HCT116 (cell line): ENCODE results near the gene MLEC. TPM values are rescaled to one million over a fixed set of nuclear protein-coding genes. Genes with fewer than 3 reads are reported as not detected.

Experiments used
- ATAC-seq: fragments of 200-7000 bp; cut with Tn5 transposase; 2 replicates; pipeline ENCODE4 v1.9.1; 2020; ENCODE audit warnings: mild to moderate bottlenecking, moderate library complexity
- BruUV-seq: library from RNA; stranded (reverse); fragments of 400-500 nt; replicated peaks from 2 replicates; lab custom pipeline; 2021; lab: Mats Ljungman, UMichigan
- CTCF ChIA-PET: fragments of 300-600 bp; sonication (Branson Sonifier 250); formaldehyde crosslinking; loops from one replicate; lab custom pipeline; 2021; ENCODE audit warnings: antibody characterized with exemption; lab: Charles Lee
- POLR2A ChIA-PET: fragments of 300-600, 350-600 bp; sonication (Branson Sonifier 250); formaldehyde crosslinking; loops from one replicate; lab custom pipeline; 2021; ENCODE audit warnings: antibody characterized with exemption; lab: Charles Lee
- RAD21 ChIA-PET, 2 experiments: fragments of 300-600 bp; sonication (Branson Sonifier 250); formaldehyde crosslinking; loops; one replicate each; lab custom pipeline; 2023; ENCODE audit warnings: low total read pairs in 2 of 2; ENCODE audit not compliant: uncharacterized antibody in 2 of 2, unreplicated experiment in 2 of 2, low non-redundant PET in 1 of 2; lab: Charles Lee
- DNase-seq: peaks from one replicate; pipeline ENCODE4 v3.0.0-alpha.2; 2010; ENCODE audit warnings: low read depth, low spot score
- H2AFZ ChIP-seq: fragments of 200-600 bp; shearing (Covaris generic), sonication (generic); 2 replicates; pipeline ENCODE4 v1.6.1; 2017; ENCODE audit warnings: low read depth, mixed run types, mixed read lengths, antibody characterized with exemption, low read length; ENCODE audit not compliant: poor library complexity, severe bottlenecking
- H3K27ac ChIP-seq: 2 replicates; pipeline ENCODE4 v1.5.1; 2012; ENCODE audit warnings: low read depth, low read length
- H3K27me3 ChIP-seq: fragments of 200-600 bp; sonication (generic); 2 replicates; pipeline ENCODE4 v1.6.1; 2016; ENCODE audit warnings: mixed run types, low read length, mixed read lengths; ENCODE audit not compliant: insufficient read depth
- H3K36me3 ChIP-seq, 2 experiments: fragments of 200-500 bp in 1 of 2; fragments of 200-600 bp in 1 of 2; sonication (Bioruptor generic) in 1 of 2; sonication (generic) in 1 of 2; 2 replicates each; pipeline versions ENCODE4 v1.5.1 to v1.6.1; 2014 to 2016; ENCODE audit warnings: low read length in 2 of 2, inconsistent platforms in 1 of 2, mixed read lengths in 1 of 2, mixed run types in 1 of 2; ENCODE audit not compliant: insufficient read depth in 2 of 2, control insufficient read depth in 1 of 2
- H3K4me1 ChIP-seq, 2 experiments: fragments of 200-600 bp in 1 of 2; sonication (generic) in 1 of 2; 2 replicates each; pipeline versions ENCODE4 v1.5.1 to v1.6.1; 2012 to 2017; ENCODE audit warnings: low read length in 2 of 2, inconsistent platforms in 1 of 2, mild to moderate bottlenecking in 1 of 2, mixed read lengths in 1 of 2, mixed run types in 1 of 2, moderate library complexity in 1 of 2; ENCODE audit not compliant: insufficient read depth in 2 of 2, control insufficient read depth in 1 of 2
- H3K4me2 ChIP-seq: fragments of 200-600 bp; sonication (generic); 2 replicates; pipeline ENCODE4 v1.6.1; 2017; ENCODE audit warnings: mixed run types, low read length, mixed read lengths
- H3K4me3 ChIP-seq, 2 experiments: fragments of 200-600 bp in 1 of 2; sonication (generic) in 1 of 2; replicated peaks in 1 of 2; 2 replicates each; pipeline ENCODE4 v1.5.1; 2011 to 2016; ENCODE audit warnings: low read length in 2 of 2, control low read depth in 1 of 2, low read depth in 1 of 2, mild to moderate bottlenecking in 1 of 2, mixed read lengths in 1 of 2, mixed run types in 1 of 2
- H3K79me2 ChIP-seq: fragments of 200-600 bp; sonication (generic); 2 replicates; pipeline ENCODE4 v1.6.1; 2017; ENCODE audit warnings: mild to moderate bottlenecking, mixed run types, low read length, moderate library complexity, mixed read lengths; ENCODE audit not compliant: insufficient read depth
- H3K9ac ChIP-seq: fragments of 200-600 bp; sonication (generic); 2 replicates; pipeline ENCODE4 v1.6.1; 2016; ENCODE audit warnings: low read length, mixed read lengths
- H3K9me2 ChIP-seq: fragments of 200-600 bp; sonication (generic), shearing (Covaris generic); 2 replicates; pipeline ENCODE4 v1.6.1; 2017; ENCODE audit warnings: mixed run types, mild to moderate bottlenecking, moderate library complexity; ENCODE audit not compliant: insufficient read depth
- H3K9me3 ChIP-seq, 2 experiments: fragments of 200-500 bp in 1 of 2; fragments of 200-600 bp in 1 of 2; sonication (Bioruptor generic) in 1 of 2; sonication (generic) in 1 of 2; 2 replicates each; pipeline ENCODE4 v1.6.1; 2014 to 2017; ENCODE audit warnings: low read length in 2 of 2, mixed read lengths in 2 of 2, inconsistent platforms in 1 of 2, low read depth in 1 of 2, mild to moderate bottlenecking in 1 of 2, mixed run types in 1 of 2, moderate library complexity in 1 of 2; ENCODE audit not compliant: control insufficient read depth in 1 of 2, insufficient read depth in 1 of 2
- H4K20me1 ChIP-seq: fragments of 200-600 bp; sonication (generic), shearing (Covaris generic); 2 replicates; pipeline ENCODE4 v1.6.1; 2017; ENCODE audit warnings: mixed run types, mild to moderate bottlenecking, moderate library complexity; ENCODE audit not compliant: insufficient read depth
- CBX3 ChIP-seq: IDR thresholded peaks from 2 replicates; pipeline ENCODE4 v1.6.1; 2012; ENCODE audit warnings: low read depth
- CEBPB ChIP-seq: IDR thresholded peaks from 2 replicates; pipeline ENCODE4 v1.6.1; 2012; ENCODE audit warnings: low read depth
- CTCF ChIP-seq, 3 experiments: fragments of 200-600 bp in 1 of 3; sonication (generic) in 1 of 3; IDR thresholded peaks in 2 of 3; conservative IDR thresholded peaks in 1 of 3; 2 replicates each; pipeline ENCODE4 v1.5.1; 2012 to 2017; ENCODE audit warnings: low read depth in 2 of 3, low read length in 2 of 3, antibody characterized with exemption in 1 of 3, borderline replicate concordance in 1 of 3, control low read depth in 1 of 3, mild to moderate bottlenecking in 1 of 3, mixed read lengths in 1 of 3, mixed run types in 1 of 3, moderate library complexity in 1 of 3; ENCODE audit not compliant: insufficient read depth in 1 of 3
- ELF1 ChIP-seq: IDR thresholded peaks from 2 replicates; pipeline ENCODE4 v1.6.1; 2012; ENCODE audit warnings: low read depth, borderline replicate concordance
- FOSL1 ChIP-seq: IDR thresholded peaks from 2 replicates; pipeline ENCODE4 v1.6.1; 2012; ENCODE audit warnings: low read depth
- RAD21 ChIP-seq: IDR thresholded peaks from 2 replicates; pipeline ENCODE4 v1.6.1; 2012; ENCODE audit warnings: low read depth, mild to moderate bottlenecking
- SRF ChIP-seq: IDR thresholded peaks from 2 replicates; pipeline ENCODE4 v1.6.1; 2012; ENCODE audit warnings: low read depth
- TCF7L2 ChIP-seq: IDR thresholded peaks from 2 replicates; pipeline ENCODE4 v1.7.0; 2011; ENCODE audit warnings: borderline replicate concordance, inconsistent platforms; ENCODE audit not compliant: insufficient read depth, insufficient read length; ENCODE audit errors: extremely low read depth
- intact Hi-C: fragments of 100-400 bp; cut with micrococcal nuclease; formaldehyde crosslinking; loops from 2 replicates; pipeline ENCODE4 v1.10.0; 2022
- total RNA-seq: library from RNA; stranded (reverse); gene quantifications from one replicate; pipeline ENCODE4 v1.2.1, GENCODE V29; 2021; ENCODE audit not compliant: unreplicated experiment
- TF ChIP-seq, protein P1 (sequence below): IDR thresholded peaks from 2 replicates; pipeline ENCODE4 v1.6.1; 2012

The MLEC gene
- total RNA-seq, 1 experiment from 2014 or later = 152 TPM

DNA sequence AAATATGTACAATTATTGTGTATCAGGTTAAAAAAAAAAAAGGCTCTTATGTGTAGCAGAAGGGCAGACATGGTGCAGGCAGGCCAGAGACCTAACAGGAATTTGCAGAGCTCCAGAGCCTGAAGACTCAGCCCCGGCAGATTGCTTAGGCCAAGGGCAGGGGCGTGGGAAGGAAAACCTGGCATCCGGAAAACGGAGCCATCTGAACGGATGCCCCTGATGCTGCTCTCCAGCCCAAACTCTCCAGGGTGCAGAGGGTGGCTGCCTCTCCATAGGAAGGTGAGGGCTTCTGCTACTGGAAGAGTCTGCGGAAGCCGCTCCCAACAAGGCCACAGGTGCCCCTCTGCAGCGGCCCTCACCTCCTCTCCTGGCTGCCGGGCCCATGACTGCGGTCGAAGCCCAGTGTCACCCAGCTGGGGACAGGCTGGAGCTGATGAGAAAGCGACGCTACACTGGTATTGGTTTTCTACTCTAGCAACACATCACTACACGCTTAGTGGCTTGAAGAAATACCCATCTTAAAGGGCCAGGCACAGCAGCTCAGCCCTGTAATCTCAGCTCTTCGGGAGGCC lies 58.1 kb downstream of the MLEC start:
- ATAC-seq = no peak
- Histone ChIP-seq H3K4me2 (no peak overlapping the region), H3K79me2 (no peaks in the 10 kb centered on the region), H3K9me2 (no peaks in the 10 kb centered on the region), H3K4me1 (no peaks in the 10 kb centered on the region), H3K9ac (no peak overlapping the region), H3K9me3 (no peaks in the 10 kb centered on the region), H3K27ac (no peak overlapping the region), H3K36me3 (no peaks in the 10 kb centered on the region), H3K27me3 (no peaks in the 10 kb centered on the region), H3K4me3 (no peak overlapping the region), H2AFZ (no peak overlapping the region), H4K20me1 (no peaks in the 10 kb centered on the region)
- ChIA-PET RAD21 (no interaction called here), POLR2A (no interaction called here), CTCF (interaction anchor here (0.9 kb wide), 1 partner anchor 163 kb away, joined by 3 read pairs; no protein-coding TSS in a partner anchor)
- TF ChIP-seq SRF = no peak
- TF ChIP-seq TCF7L2 = no peak
- no peak for TF ChIP-seq FOSL1
- no peak for TF ChIP-seq ELF1
- TF ChIP-seq CTCF (IDR thresholded peaks at IDR 0.05 in 2 of 3, conservative IDR thresholded peaks at IDR 0.05 in 1 of 3; ENCODE audit: borderline replicate concordance in 1 of 3, insufficient read depth in 1 of 3, low read depth in 2 of 3, low read length in 2 of 3) = no peak
- no peak for TF ChIP-seq RAD21
- TF ChIP-seq CEBPB = no peak
- TF ChIP-seq, protein P1, sequence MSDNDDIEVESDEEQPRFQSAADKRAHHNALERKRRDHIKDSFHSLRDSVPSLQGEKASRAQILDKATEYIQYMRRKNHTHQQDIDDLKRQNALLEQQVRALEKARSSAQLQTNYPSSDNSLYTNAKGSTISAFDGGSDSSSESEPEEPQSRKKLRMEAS = no peak
- no peak for TF ChIP-seq CBX3
- no peak for DNase-seq
- BruUV-seq = no TSS peak
- intact Hi-C loops = no loop called here
